ENCODE measurements around the gene ARHGAP6.
"Not testable (repeated sequence)": the region's sequence is repeated elsewhere in the genome, so short reads cannot be mapped to it uniquely, and the experiment has no call there.

Gene ARHGAP6

GRCh38 chrX:11129534-11130105 lies 536.1 kb downstream of the ARHGAP6 start:
- DNase-seq = no peak

- no peak for DNase-seq
Observed at GRCh38 chrX:11125060-11125459, 540.7 kb downstream of the ARHGAP6 start.

- no peak for DNase-seq
Observed at GRCh38 chrX:11124112-11124511, 541.6 kb downstream of the ARHGAP6 start.

GRCh38 chrX:11123087-11123486 lies 542.6 kb downstream of the ARHGAP6 start:
- not testable (repeated sequence) for DNase-seq

GRCh38 chrX:11119313-11119943 lies 546.3 kb downstream of the ARHGAP6 start:
- DNase-seq = no peak

GRCh38 chrX:11117745-11118144 lies 548.0 kb downstream of the ARHGAP6 start:
- no peak for DNase-seq

- no peak for DNase-seq
Observed at GRCh38 chrX:11113731-11114130, 552.0 kb downstream of the ARHGAP6 start.

GRCh38 chrX:11111947-11112346 lies 553.8 kb downstream of the ARHGAP6 start:
- DNase-seq = no peak

GRCh38 chrX:11111037-11111851 lies 554.5 kb downstream of the ARHGAP6 start, which contains the start of gene HCCS:
TSS of gene HCCS (plus strand) at chrX:11111332. CDS start at chrX:11112061, 729 bp downstream.
- peak; percentile 71 to 72 for DNase-seq

GRCh38 chrX:11109968-11110367 lies 555.8 kb downstream of the ARHGAP6 start:
- no peak for DNase-seq

- no peak for DNase-seq
Observed at GRCh38 chrX:11108253-11108941, 557.3 kb downstream of the ARHGAP6 start.

GRCh38 chrX:11105080-11105479 lies 560.6 kb downstream of the ARHGAP6 start:
- DNase-seq = no peak

GRCh38 chrX:11103751-11104150 lies 562.0 kb downstream of the ARHGAP6 start:
- no peak for DNase-seq

GRCh38 chrX:11103006-11103405 lies 562.7 kb downstream of the ARHGAP6 start:
- DNase-seq = no peak

GRCh38 chrX:11100281-11101035 lies 565.3 kb downstream of the ARHGAP6 start:
- peak in 1 of 2 experiments; percentile 1 for DNase-seq

GRCh38 chrX:11099465-11099864 lies 566.3 kb downstream of the ARHGAP6 start:
- DNase-seq = no peak

GRCh38 chrX:11097933-11098332 lies 567.8 kb downstream of the ARHGAP6 start:
- DNase-seq = no peak

- DNase-seq = no peak
Observed at GRCh38 chrX:11089802-11090201, 575.9 kb downstream of the ARHGAP6 start.

Measured in NCI-H1930 (cell line).